SK-N-SH (cell line): ENCODE results near the gene DENND6B.

Experiments used
- CTCF ChIP-seq: fragments of 200-600 bp; sonication (generic); IDR thresholded peaks from 2 replicates; pipeline ENCODE4 v1.6.1; 2017; ENCODE audit warnings: antibody characterized with exemption, mild to moderate bottlenecking, moderate library complexity
- GABPA ChIP-seq: IDR thresholded peaks from 2 replicates; pipeline ENCODE4 v1.4.0; 2012; ENCODE audit warnings: low read depth, mild to moderate bottlenecking
- GATA2 ChIP-seq: sonication (generic); formaldehyde crosslinking; IDR thresholded peaks from 2 replicates; pipeline ENCODE4 v1.5.0; 2020; ENCODE audit warnings: mild to moderate bottlenecking, missing genetic modification reagents
- IRF3 ChIP-seq: fragments of 150-350 bp; IDR thresholded peaks from 2 replicates; pipeline ENCODE4 v1.6.1; 2016; ENCODE audit warnings: mild to moderate bottlenecking, low read depth, low read length
- MXI1 ChIP-seq: IDR thresholded peaks from 2 replicates; pipeline ENCODE4 v1.6.1; 2012; ENCODE audit warnings: mild to moderate bottlenecking, low read depth, low read length, improper control_type of control experiment
- POLR2AphosphoS5 ChIP-seq: IDR thresholded peaks from 2 replicates; pipeline ENCODE4 v1.6.1; 2012; ENCODE audit warnings: low read depth, low read length
- RAD21 ChIP-seq: IDR thresholded peaks from 2 replicates; pipeline ENCODE4 v1.6.1; 2012; ENCODE audit warnings: mild to moderate bottlenecking, low read length
- REST ChIP-seq: IDR thresholded peaks from 2 replicates; pipeline ENCODE4 v1.6.1; 2012; ENCODE audit warnings: mild to moderate bottlenecking, low read depth, low read length, moderate library complexity
- SIN3A ChIP-seq: IDR thresholded peaks from 2 replicates; pipeline ENCODE4 v1.6.1; 2012; ENCODE audit warnings: low read depth, mild to moderate bottlenecking, low read length, moderate library complexity, borderline replicate concordance
- TAF1 ChIP-seq: IDR thresholded peaks from 2 replicates; pipeline ENCODE4 v1.6.1; 2012; ENCODE audit warnings: low read depth, mild to moderate bottlenecking, low read length, moderate library complexity, borderline replicate concordance
- TEAD4 ChIP-seq: IDR thresholded peaks from 2 replicates; pipeline ENCODE4 v1.4.0; 2012; ENCODE audit warnings: mild to moderate bottlenecking, borderline replicate concordance; ENCODE audit not compliant: insufficient read depth
- YY1 ChIP-seq: IDR thresholded peaks from 2 replicates; pipeline ENCODE4 v1.4.0; 2012; ENCODE audit warnings: low read depth, mild to moderate bottlenecking

- TF ChIP-seq CTCF = no peak
- no peak for TF ChIP-seq IRF3
- no peak for TF ChIP-seq REST
- TF ChIP-seq GATA2 (CRISPR knock-in tag) = no peak
- no peak for TF ChIP-seq SIN3A
- no peak for TF ChIP-seq TAF1
- no peak for TF ChIP-seq TEAD4
- TF ChIP-seq POLR2AphosphoS5 = no peak
- TF ChIP-seq RAD21 = no peak
- TF ChIP-seq YY1 = no peak
- no peak for TF ChIP-seq MXI1
- no peak for TF ChIP-seq GABPA
These were observed 34.4 kb upstream of the DENND6B start for GRCh38 chr22:50361222-50361621.
